Activated T-cell treated with anti-CD3 and anti-CD28 coated beads, Interleukin-2, amount 50 U/mL, for 48 hours (primary cell): ENCODE results near the gene CA5A.
"Not testable (repeated sequence)": the region's sequence is repeated elsewhere in the genome, so short reads cannot be mapped to it uniquely, and the experiment has no call there.

Source experiments
- DNase-seq, 2 experiments: peaks; one replicate each; pipeline ENCODE4 v3.0.0-alpha.2; 2020

The CA5A gene

DNA sequence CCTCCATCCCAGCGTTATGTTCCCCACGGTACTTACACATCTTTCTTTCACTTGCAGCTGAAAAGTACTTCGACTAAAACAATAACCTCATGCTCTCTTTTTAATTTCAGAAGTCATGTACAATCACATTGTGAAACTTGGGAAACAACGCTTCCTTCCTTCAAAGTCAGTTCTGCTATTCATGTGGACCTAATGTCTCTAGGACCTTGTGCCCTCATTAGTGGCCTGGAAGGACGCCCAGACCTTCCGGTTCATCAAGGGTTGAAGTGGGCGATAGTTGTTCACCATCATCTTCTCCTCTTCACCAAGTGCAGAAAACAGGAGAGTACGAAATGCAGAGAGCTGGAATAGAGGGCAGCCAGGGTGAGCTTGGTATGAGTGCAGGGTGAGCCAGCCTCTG lies 48.4 kb downstream of the CA5A start:
- DNase-seq, result not testable (repeated sequence)

DNA sequence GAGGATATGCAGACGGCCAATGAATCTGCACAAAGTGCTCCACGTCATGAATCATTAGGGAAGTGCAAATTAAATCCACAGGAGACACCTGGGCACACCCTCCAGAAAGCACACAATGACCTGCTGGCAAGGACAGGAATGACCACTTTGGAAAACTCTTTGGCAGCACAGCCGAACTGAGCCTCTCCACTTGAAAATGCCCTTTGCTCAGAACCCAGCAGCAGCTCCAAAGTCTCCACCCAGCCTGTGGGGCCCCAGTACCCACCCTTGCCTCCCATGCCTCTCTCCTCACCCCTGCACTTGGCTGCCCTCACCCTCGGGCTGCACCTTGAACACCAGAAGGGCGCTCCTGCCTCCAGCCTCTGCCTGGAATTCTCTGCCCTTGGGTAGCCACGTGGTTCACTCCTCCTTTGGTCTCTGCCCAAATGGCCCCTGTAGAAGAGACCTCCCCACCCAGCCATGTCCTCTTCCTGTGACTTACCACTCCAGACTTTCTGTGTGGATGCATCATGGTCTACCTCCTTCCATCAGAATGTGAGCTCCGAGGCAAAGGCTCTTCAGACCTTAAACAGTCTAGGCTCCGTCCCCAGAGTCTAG lies 50.9 kb downstream of the CA5A start:
- DNase-seq, result not testable (repeated sequence)

- no peak for DNase-seq
These were observed 53.8 kb downstream of the CA5A start for GRCh38 chr16:87882436-87883019.

- no peak for DNase-seq
These were observed 54.8 kb downstream of the CA5A start for GRCh38 chr16:87881324-87882200.

- no peak for DNase-seq
These were observed 56.1 kb downstream of the CA5A start for GRCh38 chr16:87880117-87880696.

- DNase-seq, result not testable (repeated sequence)
These were observed 56.8 kb downstream of the CA5A start for GRCh38 chr16:87879411-87880013.

GRCh38 chr16:87878704-87879103 lies 57.6 kb downstream of the CA5A start:
- no peak for DNase-seq

GRCh38 chr16:87877942-87878507 lies 58.3 kb downstream of the CA5A start:
- DNase-seq, result peak; percentile 71

- DNase-seq, result peak; percentile 84 to 87
These were observed 61.5 kb downstream of the CA5A start for GRCh38 chr16:87874639-87875427.

DNA sequence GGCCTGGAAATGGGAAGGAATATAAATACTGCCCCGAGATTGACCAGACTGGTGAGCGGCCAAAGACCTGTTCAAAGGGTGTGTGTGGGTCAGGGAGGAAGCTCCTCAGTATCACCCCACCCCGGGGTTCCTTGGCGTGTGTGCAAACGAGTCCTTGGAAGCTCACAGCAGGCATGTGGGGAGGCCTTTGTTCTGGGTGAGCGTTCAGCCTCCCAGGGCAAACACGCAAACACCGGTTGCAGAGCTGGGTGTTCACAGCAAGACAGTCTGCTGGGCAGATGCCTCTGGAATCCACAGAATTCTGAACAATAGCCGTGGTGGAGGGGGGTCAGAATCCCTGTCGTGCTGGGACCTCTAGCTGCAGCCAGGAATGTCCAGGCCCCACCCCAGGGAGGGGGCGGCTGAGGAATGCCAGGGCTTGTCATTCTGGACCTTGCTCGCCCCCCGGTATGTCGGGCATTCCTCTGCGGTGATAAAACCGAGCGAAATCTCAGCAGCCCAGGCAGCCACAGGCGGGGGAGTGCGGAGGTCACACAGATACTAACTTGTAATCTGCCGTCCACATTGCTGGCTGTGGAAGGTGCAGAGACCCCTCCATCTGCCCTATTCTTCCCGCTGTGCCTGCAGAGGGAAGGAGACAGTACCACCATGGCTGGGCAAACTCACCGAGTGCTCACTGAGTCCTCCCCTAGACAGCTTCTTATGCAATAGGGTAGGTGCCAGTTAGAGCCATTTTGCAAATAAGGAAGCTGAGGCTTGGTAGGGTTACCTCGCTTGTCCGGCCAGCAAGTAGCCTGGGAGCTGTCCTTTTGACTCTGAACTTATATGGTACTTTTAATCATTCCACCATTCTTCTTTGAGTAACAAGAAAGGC lies 65.7 kb downstream of the CA5A start:
- peak in 1 of 2 experiments; percentile 24 for DNase-seq

GRCh38 chr16:87869879-87870417 lies 66.4 kb downstream of the CA5A start:
- not testable (repeated sequence) for DNase-seq

- DNase-seq, result peak; percentile 90 to 94
These were observed 67.1 kb downstream of the CA5A start, which contains the start of gene SLC7A5 for GRCh38 chr16:87869061-87869878. TSS of gene SLC7A5 (minus strand) at chr16:87869507. CDS start at chr16:87869422, 85 bp downstream.

- DNase-seq, result peak; percentile 86
These were observed 67.9 kb downstream of the CA5A start for GRCh38 chr16:87868254-87869029.

GRCh38 chr16:87865902-87866555 lies 70.3 kb downstream of the CA5A start:
- DNase-seq, result peak in 1 of 2 experiments; percentile 66

- no peak for DNase-seq
These were observed 71.9 kb downstream of the CA5A start for GRCh38 chr16:87864331-87864989.

- not testable (repeated sequence) for DNase-seq
These were observed 73.0 kb downstream of the CA5A start for GRCh38 chr16:87863327-87863635.

GRCh38 chr16:87862597-87863326 lies 73.6 kb downstream of the CA5A start:
- not testable (repeated sequence) for DNase-seq
